Upper lobe of right lung (tissue), 1 donor: ENCODE results near the gene SDC3. TPM values are rescaled to one million over a fixed set of nuclear protein-coding genes. Genes with fewer than 3 reads are reported as not detected.

ENCODE experiments used
- ATAC-seq: fragments of 200-7000 bp; cut with Tn5 transposase; one replicate; pipeline ENCODE4 v1.9.1; 2020; ENCODE audit warnings: mild to moderate bottlenecking, moderate library complexity
- DNase-seq: peaks from one replicate; pipeline ENCODE4 v3.0.0-alpha.2; 2020
- H3K27ac ChIP-seq: fragments of 200-600 bp; one replicate; pipeline ENCODE4 v1.8.0; 2022
- H3K27me3 ChIP-seq: fragments of 200-600 bp; one replicate; pipeline ENCODE4 v1.8.0; 2022; ENCODE audit warnings: mild to moderate bottlenecking
- H3K36me3 ChIP-seq: fragments of 200-600 bp; one replicate; pipeline ENCODE4 v1.8.0; 2022
- H3K4me1 ChIP-seq: fragments of 200-600 bp; one replicate; pipeline ENCODE4 v1.8.0; 2022
- H3K4me3 ChIP-seq: fragments of 200-600 bp; one replicate; pipeline ENCODE4 v1.8.0; 2022; ENCODE audit warnings: mild to moderate bottlenecking
- H3K9me3 ChIP-seq: fragments of 200-600 bp; one replicate; pipeline ENCODE4 v1.8.0; 2022
- CTCF ChIP-seq: fragments of 200-600 bp; IDR thresholded peaks from one replicate; pipeline ENCODE4 v1.8.0; 2022; ENCODE audit warnings: antibody characterized with exemption
- intact Hi-C: fragments of 100-400 bp; cut with DNase I; formaldehyde crosslinking; loops from one replicate; pipeline ENCODE4 v1.11.0; 2022
- total RNA-seq: library from RNA; stranded (reverse); fragmentation: NEBNext Ultra II Directional; extraction: Animal tissue kit (Norgen Biotek cat#: 25700); gene quantifications from one replicate; pipeline ENCODE4 v1.2.1, GENCODE V29; 2021
- donor health status: DM: no; HTN: yes; CAD: no; lungs with severe emphysema.

The SDC3 gene
- total RNA-seq, 1 donor from 2014 or later = 39.4 TPM

DNA sequence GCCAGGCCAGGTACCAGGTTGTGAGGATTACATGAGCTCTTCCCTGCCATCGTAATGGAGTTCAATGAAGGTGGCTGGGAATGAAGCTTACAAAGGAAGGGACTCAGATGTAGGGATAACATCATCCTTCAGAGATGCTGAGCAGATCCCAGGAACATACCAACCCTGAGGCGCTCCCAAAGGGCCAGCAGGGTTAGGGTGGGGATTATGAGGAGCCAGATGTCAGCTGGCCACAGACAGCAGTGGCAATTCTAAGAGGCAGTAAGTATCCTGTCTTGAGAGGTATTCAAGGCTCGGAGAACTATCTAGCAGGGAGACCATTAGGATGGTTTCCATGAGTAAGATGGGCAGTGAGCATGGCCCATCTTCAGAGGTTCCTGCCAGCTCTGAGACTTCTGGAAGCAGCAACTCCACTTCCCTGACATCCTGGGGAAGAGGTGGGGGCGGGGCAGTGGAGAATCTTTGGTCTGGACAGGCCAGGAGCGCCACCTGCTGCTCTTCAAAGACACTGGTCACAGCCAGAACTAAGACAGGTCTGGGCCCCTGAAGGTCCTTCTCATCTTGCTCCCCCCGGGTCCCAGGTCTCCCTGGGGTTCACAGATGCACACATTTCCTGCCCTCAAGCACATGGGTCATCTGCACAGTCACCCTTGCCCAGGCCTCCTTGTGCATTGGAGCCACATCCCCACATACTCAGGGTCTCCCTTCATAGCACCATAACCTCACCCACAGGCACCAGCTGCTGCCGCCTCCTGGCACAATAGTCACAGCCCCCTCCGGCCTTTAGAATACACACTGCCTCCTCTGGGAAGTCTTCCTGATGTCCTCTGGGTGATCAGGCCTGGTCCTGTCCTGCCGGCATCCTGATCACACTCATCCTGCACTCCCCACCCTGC lies 2.7 kb upstream of the SDC3 start:
- Histone ChIP-seq H3K27me3 (no peaks in the 10 kb centered on the region), H3K9me3 (no peaks in the 10 kb centered on the region), H3K36me3 (no peaks in the 10 kb centered on the region), H3K4me1 (peaks cover 22% of the 10 kb centered on the region), H3K27ac (no peak overlapping the region), H3K4me3 (no peak overlapping the region)
- peak; percentile 92 for DNase-seq
- peak; percentile 80 for TF ChIP-seq CTCF
- ATAC-seq = peak; percentile 81
- intact Hi-C loops = loop anchor here (5.0 kb wide), 1 partner anchor 109 kb away; no protein-coding TSS in a partner anchor

GRCh38 chr1:30909365-30910068 lies 959 bp upstream of the SDC3 start:
- Histone ChIP-seq H3K9me3 (no peaks in the 10 kb centered on the region), H3K27me3 (no peaks in the 10 kb centered on the region), H3K27ac (no peak overlapping the region), H3K4me3 (peak overlapping the region; percentile 53), H3K36me3 (no peaks in the 10 kb centered on the region), H3K4me1 (peaks cover 22% of the 10 kb centered on the region)
- TF ChIP-seq CTCF = no peak
- ATAC-seq (no peak), DNase-seq (no peak)
- intact Hi-C loops = loop anchor here (5.0 kb wide), 1 partner anchor 107 kb away; no protein-coding TSS in a partner anchor

DNA sequence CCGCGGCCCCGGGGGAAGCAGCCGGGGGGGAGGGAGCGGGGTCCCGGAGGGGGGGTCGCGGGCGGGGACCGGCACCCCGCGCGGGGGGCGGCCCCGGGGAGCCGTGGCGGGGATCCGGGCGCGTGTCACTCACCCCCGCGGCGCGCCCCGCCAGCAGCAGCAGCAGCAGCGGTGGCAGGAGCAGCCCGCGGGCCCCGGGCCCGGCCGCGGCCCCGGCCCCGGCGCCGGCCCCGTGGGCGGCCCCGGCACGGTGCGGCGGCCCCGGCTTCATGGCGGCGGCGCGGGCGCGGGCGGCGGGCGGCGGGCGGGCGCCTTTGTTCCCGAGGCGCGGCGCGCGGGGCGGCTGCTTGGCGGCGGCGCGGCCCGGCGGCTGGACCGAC lies 252 bp downstream of the SDC3 start:
- H3K27ac ChIP-seq = no peak overlapping the region
- no peak for TF ChIP-seq CTCF
- no peaks in the 10 kb centered on the region for H3K27me3 ChIP-seq
- peaks cover 21% of the 10 kb centered on the region for H3K4me1 ChIP-seq
- intact Hi-C loops = no loop called here
- no peaks in the 10 kb centered on the region for H3K36me3 ChIP-seq
- ATAC-seq (no peak), DNase-seq (peak; percentile 64)
- H3K4me3 ChIP-seq = peak overlapping the region; percentile 60
- H3K9me3 ChIP-seq = no peaks in the 10 kb centered on the region

DNA sequence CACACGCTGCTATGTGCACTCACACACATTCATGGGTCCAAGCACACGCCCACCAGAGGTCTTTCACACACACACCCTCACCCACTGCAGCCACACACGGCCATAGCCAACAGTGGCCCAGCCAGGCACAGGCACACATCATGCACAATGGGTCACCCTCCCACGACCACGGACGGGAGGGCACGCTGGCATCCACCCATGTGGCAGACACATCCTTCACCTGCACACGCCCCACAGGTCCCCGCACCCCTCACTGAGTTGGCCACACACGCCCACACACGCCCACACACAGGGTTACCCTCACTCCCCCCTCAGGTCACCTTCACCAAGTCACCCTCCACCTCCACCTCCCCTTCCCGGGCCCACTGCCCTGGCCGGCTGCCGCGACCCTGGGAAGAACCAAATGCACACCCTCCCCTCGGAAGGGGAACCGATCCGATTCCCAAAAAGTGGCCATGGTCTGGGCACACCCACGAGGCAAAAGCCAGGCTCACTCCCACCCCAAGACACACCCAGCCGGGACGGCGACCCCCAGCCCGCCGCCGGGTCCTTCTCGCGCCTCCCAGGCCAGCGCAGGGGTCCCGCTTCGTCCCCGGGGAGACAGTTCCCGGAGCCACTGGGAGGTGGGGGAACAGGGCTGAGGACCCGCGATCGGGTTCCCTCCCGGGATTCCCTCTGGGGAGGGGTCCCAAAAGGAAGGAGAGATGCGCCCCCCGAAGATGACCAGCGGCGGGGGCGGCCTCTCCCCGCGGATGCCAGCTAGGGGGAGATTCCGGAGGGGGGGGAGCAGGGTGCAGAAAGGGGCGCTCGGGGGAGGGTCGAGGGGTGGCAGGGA lies 860 bp downstream of the SDC3 start:
- peak overlapping the region; percentile 60 for H3K4me3 ChIP-seq
- no peak overlapping the region for H3K27ac ChIP-seq
- H3K36me3 ChIP-seq = no peaks in the 10 kb centered on the region
- intact Hi-C loops = no loop called here
- ATAC-seq (no peak), DNase-seq (peak; percentile 66)
- no peaks in the 10 kb centered on the region for H3K9me3 ChIP-seq
- no peak for TF ChIP-seq CTCF
- no peaks in the 10 kb centered on the region for H3K27me3 ChIP-seq
- peaks cover 24% of the 10 kb centered on the region for H3K4me1 ChIP-seq

DNA sequence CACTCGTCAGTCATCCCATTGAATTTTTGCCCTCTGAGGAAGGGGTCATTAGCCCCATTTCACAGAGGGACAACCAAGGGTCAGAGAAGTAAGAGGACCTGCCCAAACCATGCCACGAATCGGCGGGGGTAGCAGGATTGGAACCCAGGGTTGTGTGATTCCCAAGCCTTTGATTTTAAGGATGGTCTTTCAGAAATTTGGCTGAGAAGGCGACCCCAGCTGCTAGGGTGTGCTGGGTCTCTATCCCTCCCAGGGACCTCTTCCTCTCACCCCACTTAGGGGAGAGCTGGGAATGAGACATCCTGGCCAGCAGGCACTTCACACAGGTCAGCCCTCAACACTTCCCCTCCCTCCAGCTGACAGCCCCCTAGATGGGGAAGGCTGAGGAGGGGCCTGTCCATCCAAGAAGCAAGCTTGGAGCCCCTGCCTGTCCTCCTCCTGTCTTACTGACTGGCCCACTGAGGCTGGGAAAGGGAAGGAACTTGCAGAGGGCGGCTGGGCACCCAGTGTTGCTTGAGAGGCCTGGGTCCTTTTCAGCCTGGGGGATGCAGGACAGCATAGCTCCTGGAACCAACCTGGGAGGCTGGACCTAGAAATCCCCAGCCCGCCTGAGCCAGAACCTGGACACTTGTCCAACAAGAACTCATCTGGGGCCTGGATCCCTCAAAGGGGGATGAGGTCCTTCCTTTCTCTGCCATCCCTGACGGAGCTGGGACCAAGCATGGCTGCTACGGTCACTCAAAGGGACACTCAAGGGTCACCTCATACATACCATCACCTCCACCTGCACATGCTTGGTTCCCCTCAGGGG lies 1.7 kb downstream of the SDC3 start:
- Histone ChIP-seq H3K4me3 (peak overlapping the region; percentile 60), H3K9me3 (no peaks in the 10 kb centered on the region), H3K4me1 (peaks cover 33% of the 10 kb centered on the region), H3K27ac (no peak overlapping the region), H3K27me3 (no peaks in the 10 kb centered on the region), H3K36me3 (no peaks in the 10 kb centered on the region)
- intact Hi-C loops = no loop called here
- TF ChIP-seq CTCF = no peak
- DNase-seq (peak; percentile 54), ATAC-seq (no peak)
